ENCODE results near the gene EIF2B4. TPM values are rescaled to one million over a fixed set of nuclear protein-coding genes. Genes with fewer than 3 reads are reported as not detected.
A peak's percentile ranks its signal among the peaks of the same experiment; 100 is the strongest.
"Not testable (repeated sequence)": the region's sequence is repeated elsewhere in the genome, so short reads cannot be mapped to it uniquely, and the experiment has no call there.

Gene EIF2B4
- total RNA-seq, 1 donor from 2014 or later, result 19.2 TPM

GRCh38 chr2:27377618-27378095 lies 7.5 kb upstream of the EIF2B4 start:
- no peak for DNase-seq

- no peak for DNase-seq
Measured at GRCh38 chr2:27376866-27377617, 6.9 kb upstream of the EIF2B4 start.

GRCh38 chr2:27376151-27376865 lies 6.2 kb upstream of the EIF2B4 start:
- DNase-seq, result no peak

GRCh38 chr2:27375513-27376099 lies 5.5 kb upstream of the EIF2B4 start:
- DNase-seq, result no peak

GRCh38 chr2:27373567-27373966 lies 3.4 kb upstream of the EIF2B4 start:
- DNase-seq, result no peak

- DNase-seq, result no peak
Measured at GRCh38 chr2:27372937-27373336, 2.8 kb upstream of the EIF2B4 start.

GRCh38 chr2:27370816-27371620 lies 880 bp upstream of the EIF2B4 start:
- no peak for DNase-seq

- DNase-seq, result peak; percentile 60
Measured at GRCh38 chr2:27369471-27370025, 590 bp downstream of the EIF2B4 start.

GRCh38 chr2:27363933-27364332 lies 6.2 kb downstream of the EIF2B4 start:
- DNase-seq, result no peak

GRCh38 chr2:27362678-27363420 lies 7.3 kb downstream of the EIF2B4 start:
- DNase-seq, result no peak

- peak; percentile 97 for DNase-seq
Measured at GRCh38 chr2:27356382-27357181, 13.6 kb downstream of the EIF2B4 start, which contains the start of gene GTF3C2. TSS of gene GTF3C2 (minus strand) at chr2:27356764. CDS start at chr2:27343554, 13,210 bp downstream.

GRCh38 chr2:27356056-27356381 lies 14.1 kb downstream of the EIF2B4 start:
- no peak for DNase-seq

- DNase-seq, result no peak
Measured at GRCh38 chr2:27354597-27354927, 15.6 kb downstream of the EIF2B4 start.

- DNase-seq, result no peak
Measured at GRCh38 chr2:27353762-27354596, 16.2 kb downstream of the EIF2B4 start.

GRCh38 chr2:27353386-27353761 lies 16.8 kb downstream of the EIF2B4 start:
- DNase-seq, result not testable (repeated sequence)

- no peak for DNase-seq
Measured at GRCh38 chr2:27351802-27352598, 18.1 kb downstream of the EIF2B4 start.

- no peak for DNase-seq
Measured at GRCh38 chr2:27350106-27350693, 19.9 kb downstream of the EIF2B4 start.

GRCh38 chr2:27347641-27348040 lies 22.5 kb downstream of the EIF2B4 start:
- no peak for DNase-seq
